Lung (tissue), 12 donors: Measurements from ENCODE around the gene ZNF488. TPM values are rescaled to one million over a fixed set of nuclear protein-coding genes. Genes with fewer than 3 reads are reported as not detected.

ENCODE experiments used
- ATAC-seq: fragments of 200-7000 bp; cut with Tn5 transposase; one replicate; pipeline ENCODE4 v1.9.1; 2020; ENCODE audit warnings: moderate number of reproducible peaks; ENCODE audit not compliant: insufficient read depth, low FRiP score
- DNase-seq, 3 donors: peaks; one replicate each; pipeline ENCODE4 v3.0.0-alpha.2; 2013 to 2017
- H3K27ac ChIP-seq, 2 donors: one replicate each; pipeline ENCODE4 v1.5.1; 2013; ENCODE audit warnings: mild to moderate bottlenecking in 2 of 2, moderate library complexity in 2 of 2, control low read depth in 1 of 2, inconsistent platforms in 1 of 2, low read depth in 1 of 2, low read length in 1 of 2
- H3K27me3 ChIP-seq, 3 donors: one replicate each; pipeline ENCODE4 v1.5.1; 2013; ENCODE audit warnings: low read length in 2 of 3; ENCODE audit not compliant: control insufficient read depth in 3 of 3, insufficient read depth in 3 of 3
- H3K36me3 ChIP-seq, 4 donors: one replicate each; pipeline ENCODE4 v1.5.1; 2013; ENCODE audit warnings: low read length in 4 of 4, mild to moderate bottlenecking in 1 of 4, moderate library complexity in 1 of 4; ENCODE audit not compliant: control insufficient read depth in 4 of 4, insufficient read depth in 4 of 4
- H3K4me1 ChIP-seq, 5 donors: one replicate each; pipeline ENCODE4 v1.5.1; 2013; ENCODE audit warnings: low read length in 5 of 5, mild to moderate bottlenecking in 2 of 5, moderate library complexity in 1 of 5; ENCODE audit not compliant: control insufficient read depth in 5 of 5, insufficient read depth in 5 of 5
- H3K4me3 ChIP-seq: one replicate; pipeline ENCODE4 v1.5.1; 2013; ENCODE audit warnings: mild to moderate bottlenecking, control low read depth, moderate library complexity
- H3K9ac ChIP-seq, 2 donors: one replicate each; pipeline ENCODE4 v1.5.1; 2013; ENCODE audit warnings: low read length in 2 of 2, control low read depth in 1 of 2; ENCODE audit not compliant: insufficient read depth in 1 of 2
- H3K9me3 ChIP-seq, 4 donors: one replicate each; pipeline ENCODE4 v1.5.1; 2013; ENCODE audit warnings: low read length in 3 of 4, mild to moderate bottlenecking in 1 of 4, moderate library complexity in 1 of 4; ENCODE audit not compliant: control insufficient read depth in 4 of 4, insufficient read depth in 3 of 4
- CTCF ChIP-seq: IDR thresholded peaks from 2 replicates; pipeline ENCODE4 v1.5.1; 2012; ENCODE audit warnings: mild to moderate bottlenecking; ENCODE audit errors: control extremely low read depth, extremely low read depth
- WGBS, 2 donors: extraction: QIAGEN DNeasy Blood & Tissue Kit; methylation state at CpG; one replicate each; pipeline ENCODE4 v1.1.7; 2013; 5-methylcytosine and 5-hydroxymethylcytosine counted together
- polyA plus RNA-seq, 2 donors: library from polyadenylated mRNA; stranded (reverse); fragments of 200-250 nt; gene quantifications; one replicate each; pipeline ENCODE4 v1.2.1, GENCODE V29; 2013
- total RNA-seq, 2 donors: library from RNA; depleted of rRNA in 1 of 2; stranded (reverse); fragments of >200 nt in 1 of 2; gene quantifications; one replicate each; pipeline ENCODE4 v1.2.1, GENCODE V29; 2014 to 2021
- donor health status: control.
- donor health status: control.
- donor health status: Bipolar disorder and iron deficiency.
- donor health status: healthy.
- donor health status: DM: yes; HTN: yes; CAD: no.

ZNF488 gene
- total and polyA plus RNA-seq, 4 donors, result 0.15 to 0.64 (median 0.42) TPM

DNA sequence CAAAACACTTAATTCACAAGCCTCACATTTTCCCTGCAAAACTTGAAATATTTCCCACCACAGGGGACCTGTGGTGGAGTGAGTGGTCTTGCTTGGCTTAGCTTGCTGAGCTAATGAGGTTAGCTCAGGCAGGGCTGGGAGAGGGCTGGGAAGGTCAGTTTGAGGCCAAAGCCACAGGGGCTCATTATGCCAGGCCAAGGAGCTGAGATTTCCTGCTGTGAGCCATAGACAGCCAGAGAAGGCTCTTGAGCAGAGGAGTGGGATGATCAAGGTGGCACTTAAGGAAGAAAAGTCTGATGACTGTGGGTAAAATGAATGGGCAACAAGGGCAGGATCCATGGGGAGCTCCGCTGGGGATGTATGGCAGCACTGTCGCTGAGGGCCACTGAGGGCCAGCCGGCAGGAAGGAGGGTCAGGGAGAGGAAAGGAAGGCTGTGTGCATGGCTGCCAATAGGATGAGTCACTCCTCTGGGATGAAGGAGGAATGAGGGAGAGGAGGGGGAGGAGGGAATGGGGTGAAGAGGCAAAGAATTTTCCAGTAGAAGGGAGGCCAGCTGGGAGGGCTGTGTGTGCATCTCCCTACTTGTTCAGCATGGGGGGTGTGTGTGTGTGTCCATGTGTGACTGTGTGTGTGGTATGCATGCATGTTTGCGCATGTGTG is 18.7 kb upstream of the ZNF488 start:
- H3K36me3 ChIP-seq, result no peaks in the 10 kb centered on the region
- peaks cover 0 to 15% (median 10%) of the 10 kb centered on the region in 5 donors for H3K4me1 ChIP-seq
- no peaks in the 10 kb centered on the region for H3K9me3 ChIP-seq
- no peak overlapping the region for H3K4me3 ChIP-seq
- DNase-seq (peak; percentile 68 to 86 (median 77)), ATAC-seq (peak; percentile 60)
- H3K27me3 ChIP-seq, result no peaks in the 10 kb centered on the region
- TF ChIP-seq CTCF, result no peak
- no peak overlapping the region for H3K9ac ChIP-seq
- WGBS, 2 donors, result 63 to 81% methylated on average over 4 of the region's 4 CpGs
- no peak overlapping the region for H3K27ac ChIP-seq

DNA sequence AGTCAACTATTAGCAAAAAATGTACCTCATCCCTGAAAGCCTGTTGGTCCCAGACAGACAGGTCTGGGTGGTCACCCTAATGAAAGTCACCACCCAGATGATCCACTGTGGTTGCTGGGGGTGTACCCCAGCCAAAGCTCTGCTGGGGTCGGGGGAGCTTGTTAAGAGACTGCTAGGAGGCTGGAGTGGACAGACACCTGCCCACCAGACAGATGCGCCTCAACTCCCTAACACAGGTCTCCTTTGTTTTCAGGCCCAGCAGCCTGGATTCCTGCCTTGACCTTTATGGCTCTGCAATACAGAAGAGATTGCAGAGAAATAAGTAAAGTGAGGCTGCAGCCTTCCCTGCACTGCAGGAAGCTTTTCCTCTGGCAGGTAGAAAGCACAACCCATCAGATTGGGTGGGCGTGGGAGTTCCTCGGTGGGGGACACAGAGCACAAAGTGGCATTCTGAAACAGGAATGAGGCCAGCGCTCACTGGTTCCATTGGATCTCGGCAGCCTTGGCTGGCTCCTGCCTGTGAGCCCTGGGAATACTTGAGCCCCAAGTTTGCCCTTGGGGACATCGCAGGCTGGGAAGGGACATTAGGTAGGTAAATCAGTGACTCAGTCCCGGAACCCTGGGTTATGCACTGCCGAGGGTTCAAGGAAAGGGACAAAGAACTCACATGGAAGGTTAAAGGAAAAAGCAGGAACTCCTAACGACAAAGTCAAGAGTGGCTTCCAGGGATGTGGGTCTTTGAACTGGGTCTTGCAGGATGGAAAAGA is 18.0 kb upstream of the ZNF488 start:
- Histone ChIP-seq H3K9ac (no peak overlapping the region), H3K9me3 (no peaks in the 10 kb centered on the region), H3K36me3 (no peaks in the 10 kb centered on the region), H3K4me1 (peaks cover 0 to 15% (median 10%) of the 10 kb centered on the region in 5 donors), H3K27me3 (no peaks in the 10 kb centered on the region), H3K4me3 (no peak overlapping the region), H3K27ac (no peak overlapping the region)
- WGBS, 2 donors, result 91 to 93% methylated on average over 10 of the region's 10 CpGs
- DNase-seq (no peak), ATAC-seq (no peak)
- no peak for TF ChIP-seq CTCF

- Histone ChIP-seq H3K27ac (no peak overlapping the region), H3K4me1 (peaks cover 0 to 13% (median 10%) of the 10 kb centered on the region in 5 donors), H3K36me3 (no peaks in the 10 kb centered on the region), H3K9ac (no peak overlapping the region), H3K4me3 (no peak overlapping the region), H3K9me3 (no peaks in the 10 kb centered on the region), H3K27me3 (no peaks in the 10 kb centered on the region)
- 97% methylated on average over 4 of the region's 4 CpGs for WGBS, 2 donors
- no peak for TF ChIP-seq CTCF
- ATAC-seq, result no peak
- DNase-seq, result no peak
Measured at GRCh38 chr10:47401210-47401609, 17.1 kb upstream of the ZNF488 start.
